Measurements from ENCODE around the gene SLC9C2.
"Not testable (repeated sequence)": the region's sequence is repeated elsewhere in the genome, so short reads cannot be mapped to it uniquely, and the experiment has no call there.

Gene SLC9C2

DNA sequence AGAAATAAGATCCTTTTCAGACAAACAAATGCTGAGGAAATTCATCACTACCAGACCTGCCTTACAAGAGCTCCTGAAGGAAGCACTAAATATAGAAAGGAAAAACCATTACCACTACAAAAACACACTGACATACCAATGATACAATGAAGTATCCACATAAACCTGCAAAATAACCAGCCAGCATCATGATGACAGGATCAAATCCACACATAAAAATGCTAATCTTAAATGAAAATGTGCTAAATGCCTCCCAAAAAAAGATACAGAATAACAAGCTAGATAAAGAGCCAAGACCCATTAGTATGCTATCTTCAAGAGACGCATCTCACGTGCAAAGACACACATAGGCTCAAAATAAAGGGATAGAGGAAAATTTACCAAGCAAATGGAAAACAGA lies 140.2 kb downstream of the SLC9C2 start:
- not testable (repeated sequence) for H3K27me3 ChIP-seq (ENCODE audit: insufficient read depth, low read length); H3K9ac ChIP-seq (ENCODE audit: low read depth, low read length); H3K4me1 ChIP-seq (ENCODE audit: insufficient read depth, low read length); H3K27ac ChIP-seq (ENCODE audit: low read length); H3K4me3 ChIP-seq (ENCODE audit: low read length); H3K9me3 ChIP-seq (ENCODE audit: insufficient read depth, low read depth, low read length)
- peaks cover 23% of the 10 kb centered on the region for H3K36me3 ChIP-seq (ENCODE audit: insufficient read depth, low read depth, low read length)

DNA sequence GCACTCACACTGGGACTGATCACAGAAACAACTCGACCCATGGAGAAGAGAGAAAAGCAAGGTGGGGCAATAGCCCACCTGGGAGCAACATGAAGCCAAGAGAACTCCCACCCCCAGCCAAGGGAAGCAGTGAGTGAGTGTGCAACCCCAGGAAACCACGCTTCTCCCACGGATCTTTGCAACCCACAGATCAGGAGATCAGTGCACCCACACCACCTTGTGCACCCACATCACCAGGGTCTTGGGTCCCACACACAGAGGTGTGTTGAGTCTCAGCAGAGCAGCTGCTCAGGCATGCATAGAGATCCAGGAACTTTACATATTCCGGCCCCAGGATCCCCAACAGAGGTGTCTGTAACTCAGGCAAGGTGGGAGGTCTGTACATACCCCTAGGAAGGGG lies 143.0 kb downstream of the SLC9C2 start:
- H3K36me3 ChIP-seq (ENCODE audit: insufficient read depth, low read depth, low read length), result peaks cover 23% of the 10 kb centered on the region
- H3K9me3 ChIP-seq (ENCODE audit: insufficient read depth, low read depth, low read length), result no peaks in the 10 kb centered on the region
- peaks cover 4% of the 10 kb centered on the region; the same call in 1 of the 2 replicates for H3K4me1 ChIP-seq (ENCODE audit: insufficient read depth, low read length)
- H3K27ac ChIP-seq (ENCODE audit: low read length), result no peak overlapping the region
- no peak overlapping the region for H3K9ac ChIP-seq (ENCODE audit: low read depth, low read length)
- H3K27me3 ChIP-seq (ENCODE audit: insufficient read depth, low read length), result no peaks in the 10 kb centered on the region
- H3K4me3 ChIP-seq (ENCODE audit: low read length), result no peak overlapping the region

- Histone ChIP-seq H3K27me3 (ENCODE audit: insufficient read depth, low read length) (no peaks in the 10 kb centered on the region), H3K9me3 (ENCODE audit: insufficient read depth, low read depth, low read length) (no peaks in the 10 kb centered on the region; the same call in 1 of the 2 replicates), H3K9ac (ENCODE audit: low read depth, low read length) (no peak overlapping the region), H3K4me3 (ENCODE audit: low read length) (no peak overlapping the region), H3K27ac (ENCODE audit: low read length) (no peak overlapping the region), H3K36me3 (ENCODE audit: insufficient read depth, low read depth, low read length) (peaks cover 5% of the 10 kb centered on the region; the same call in 1 of the 2 replicates), H3K4me1 (ENCODE audit: insufficient read depth, low read length) (peaks cover 11% of the 10 kb centered on the region)
Observed at GRCh38 chr1:173454966-173455524, 147.8 kb downstream of the SLC9C2 start.

GRCh38 chr1:173453982-173454381 lies 148.9 kb downstream of the SLC9C2 start:
- no peaks in the 10 kb centered on the region for H3K36me3 ChIP-seq (ENCODE audit: insufficient read depth, low read depth, low read length)
- no peak overlapping the region; the same call in 1 of the 2 replicates for H3K9ac ChIP-seq (ENCODE audit: low read depth, low read length)
- H3K27me3 ChIP-seq (ENCODE audit: insufficient read depth, low read length), result no peaks in the 10 kb centered on the region
- H3K9me3 ChIP-seq (ENCODE audit: insufficient read depth, low read depth, low read length), result no peaks in the 10 kb centered on the region; the same call in 1 of the 2 replicates
- no peak overlapping the region for H3K4me3 ChIP-seq (ENCODE audit: low read length)
- peaks cover 18% of the 10 kb centered on the region for H3K4me1 ChIP-seq (ENCODE audit: insufficient read depth, low read length)
- H3K27ac ChIP-seq (ENCODE audit: low read length), result no peak overlapping the region

- no peaks in the 10 kb centered on the region for H3K36me3 ChIP-seq (ENCODE audit: insufficient read depth, low read depth, low read length)
- peaks cover 5% of the 10 kb centered on the region for H3K9me3 ChIP-seq (ENCODE audit: insufficient read depth, low read depth, low read length)
- H3K9ac ChIP-seq (ENCODE audit: low read depth, low read length), result no peak overlapping the region
- H3K27me3 ChIP-seq (ENCODE audit: insufficient read depth, low read length), result no peaks in the 10 kb centered on the region
- no peak overlapping the region for H3K27ac ChIP-seq (ENCODE audit: low read length)
- no peak overlapping the region for H3K4me3 ChIP-seq (ENCODE audit: low read length)
- H3K4me1 ChIP-seq (ENCODE audit: insufficient read depth, low read length), result peaks cover 22% of the 10 kb centered on the region
Observed at GRCh38 chr1:173451981-173452380, 150.9 kb downstream of the SLC9C2 start.

Measured in iPS-20b (cell line).